H1 (cell line): Measurements from ENCODE around the gene CDC42SE1. TPM values are rescaled to one million over a fixed set of nuclear protein-coding genes. Genes with fewer than 3 reads are reported as not detected.

Experiments used
- CTCF ChIA-PET: fragments of 300-600 bp; sonication (Branson Sonifier 250); formaldehyde crosslinking; loops from one replicate; lab custom pipeline; 2021; ENCODE audit not compliant: partially characterized antibody; lab: Charles Lee
- POLR2A ChIA-PET: fragments of 300-600 bp; sonication (Branson Sonifier 250); formaldehyde crosslinking; loops from one replicate; lab custom pipeline; 2021; ENCODE audit warnings: inconsistent platforms; ENCODE audit not compliant: partially characterized antibody; lab: Charles Lee
- DNase-seq, 2 experiments: peaks; one replicate each; pipeline versions ENCODE4 v3.0.0 to v3.0.0-alpha.2; 2010 to 2022; ENCODE audit warnings: low spot score in 2 of 2, low read depth in 1 of 2, mixed read lengths in 1 of 2
- FAIRE-seq: peaks from 2 replicates; lab custom pipeline; 2011; peaks lifted over from hg19 to GRCh38; lab: Jason Lieb, UNC
- H2AFZ ChIP-seq: 2 replicates; pipeline ENCODE4 v1.8.1; 2012; ENCODE audit warnings: low read length, inconsistent platforms
- H2AK5ac ChIP-seq: 2 replicates; pipeline ENCODE4 v1.6.1; 2013; ENCODE audit warnings: low read depth, low read length
- H2BK120ac ChIP-seq: replicated peaks from 2 replicates; pipeline ENCODE3; 2013; ENCODE audit warnings: low read depth, low read length, inconsistent platforms
- H2BK12ac ChIP-seq: 2 replicates; pipeline ENCODE4 v1.6.1; 2013; ENCODE audit warnings: low read depth, low read length
- H2BK15ac ChIP-seq: 2 replicates; pipeline ENCODE4 v1.6.1; 2013; ENCODE audit warnings: low read length
- H2BK20ac ChIP-seq: 2 replicates; pipeline ENCODE4 v1.6.1; 2013; ENCODE audit warnings: low read length
- H2BK5ac ChIP-seq: 2 replicates; pipeline ENCODE4 v1.6.1; 2013; ENCODE audit warnings: low read depth, low read length
- H3K14ac ChIP-seq: 2 replicates; pipeline ENCODE4 v1.6.1; 2013; ENCODE audit warnings: inconsistent platforms; ENCODE audit not compliant: insufficient read length
- H3K18ac ChIP-seq: 2 replicates; pipeline ENCODE4 v1.6.1; 2013; ENCODE audit warnings: low read length; ENCODE audit errors: extremely low read depth
- H3K23ac ChIP-seq: 2 replicates; pipeline ENCODE4 v1.6.1; 2013; ENCODE audit warnings: inconsistent platforms; ENCODE audit not compliant: insufficient read length
- H3K23me2 ChIP-seq: 2 replicates; pipeline ENCODE4 v1.6.1; 2013; ENCODE audit warnings: low read depth, low read length
- H3K27ac ChIP-seq: 2 replicates; pipeline ENCODE4 v1.6.1; 2011; ENCODE audit warnings: low read depth, low read length, inconsistent platforms
- H3K27me3 ChIP-seq, 4 experiments: replicated peaks in 1 of 4; 1 replicate in 1 of 4; 2 replicates in 3 of 4; pipeline versions ENCODE4 v1.6.1 to v1.8.1; 2011 to 2013; ENCODE audit warnings: low read length in 3 of 4, mild to moderate bottlenecking in 3 of 4, inconsistent platforms in 2 of 4, mixed read lengths in 2 of 4, moderate library complexity in 1 of 4; ENCODE audit not compliant: control insufficient read depth in 3 of 4, insufficient read depth in 3 of 4; ENCODE audit errors: extremely low read depth in 1 of 4
- H3K36me3 ChIP-seq, 4 experiments: 2 replicates each; pipeline versions ENCODE4 v1.6.1 to v1.8.1; 2011 to 2013; ENCODE audit warnings: mild to moderate bottlenecking in 4 of 4, low read length in 3 of 4, moderate library complexity in 2 of 4, control low read depth in 1 of 4, inconsistent platforms in 1 of 4; ENCODE audit not compliant: insufficient read depth in 4 of 4, control insufficient read depth in 2 of 4
- H3K4ac ChIP-seq: replicated peaks from 2 replicates; pipeline ENCODE3; 2013; ENCODE audit warnings: low read length, low read depth, mixed read lengths, inconsistent platforms; ENCODE audit not compliant: insufficient read length
- H3K4me1 ChIP-seq, 4 experiments: replicated peaks in 1 of 4; 1 replicate in 1 of 4; 2 replicates in 3 of 4; pipeline versions ENCODE4 v1.6.1 to v1.8.1; 2011 to 2013; ENCODE audit warnings: low read length in 3 of 4, inconsistent platforms in 2 of 4, mixed read lengths in 1 of 4; ENCODE audit not compliant: insufficient read depth in 4 of 4, control insufficient read depth in 3 of 4
- H3K4me2 ChIP-seq, 2 experiments: 2 replicates each; pipeline versions ENCODE4 v1.6.1 to v1.8.1; 2011 to 2013; ENCODE audit warnings: low read depth in 2 of 2, low read length in 2 of 2, control low read depth in 1 of 2, inconsistent platforms in 1 of 2, mild to moderate bottlenecking in 1 of 2; ENCODE audit not compliant: insufficient read depth in 1 of 2
- H3K4me3 ChIP-seq, 4 experiments: fragments of 200-600, 300-600 bp in 1 of 4; sonication (generic), shearing (Covaris generic), sonication (Bioruptor Twin) in 1 of 4; 2 replicates each; pipeline versions ENCODE4 v1.5.1 to v1.8.1; 2011 to 2016; ENCODE audit warnings: low read length in 4 of 4, low read depth in 3 of 4, control low read depth in 2 of 4, inconsistent platforms in 2 of 4, mild to moderate bottlenecking in 2 of 4, mixed read lengths in 1 of 4, moderate library complexity in 1 of 4; ENCODE audit not compliant: insufficient read depth in 2 of 4; ENCODE audit errors: extremely low read depth in 1 of 4
- H3K56ac ChIP-seq: replicated peaks from 2 replicates; pipeline ENCODE3; 2013; ENCODE audit warnings: low read depth, mild to moderate bottlenecking, mixed read lengths, low read length, inconsistent platforms; ENCODE audit not compliant: insufficient read length
- H3K79me1 ChIP-seq: 2 replicates; pipeline ENCODE4 v1.6.1; 2013; ENCODE audit warnings: low read depth, low read length, control low read depth
- H3K79me2 ChIP-seq, 2 experiments: 2 replicates each; pipeline versions ENCODE4 v1.6.1 to v1.8.1; 2012 to 2013; ENCODE audit warnings: low read length in 2 of 2, mild to moderate bottlenecking in 2 of 2, inconsistent platforms in 1 of 2; ENCODE audit not compliant: insufficient read depth in 2 of 2, control insufficient read depth in 1 of 2
- H3K9ac ChIP-seq, 4 experiments: replicated peaks in 1 of 4; 1 replicate in 1 of 4; 2 replicates in 3 of 4; pipeline versions ENCODE4 v1.6.1 to v1.8.1; 2011 to 2013; ENCODE audit warnings: low read depth in 3 of 4, low read length in 3 of 4, control low read depth in 2 of 4, mild to moderate bottlenecking in 2 of 4, moderate library complexity in 2 of 4, inconsistent platforms in 1 of 4; ENCODE audit errors: extremely low read depth in 1 of 4
- H3K9me3 ChIP-seq, 2 experiments: 2 replicates each; pipeline versions ENCODE4 v1.6.1 to v1.8.1; 2012 to 2013; ENCODE audit warnings: mild to moderate bottlenecking in 2 of 2, moderate library complexity in 2 of 2, control low read depth in 1 of 2, inconsistent platforms in 1 of 2, low read depth in 1 of 2, low read length in 1 of 2, mixed read lengths in 1 of 2; ENCODE audit not compliant: insufficient read depth in 2 of 2
- H4K20me1 ChIP-seq, 2 experiments: replicated peaks in 1 of 2; 2 replicates each; pipeline versions ENCODE3 to v1.8.1; 2011 to 2013; ENCODE audit warnings: inconsistent platforms in 2 of 2, low read length in 2 of 2, mild to moderate bottlenecking in 1 of 2; ENCODE audit not compliant: insufficient read depth in 2 of 2, control insufficient read depth in 1 of 2
- H4K5ac ChIP-seq: 2 replicates; pipeline ENCODE4 v1.6.1; 2013; ENCODE audit warnings: low read length, low read depth, mixed read lengths, inconsistent platforms; ENCODE audit not compliant: insufficient read length
- H4K8ac ChIP-seq: 2 replicates; pipeline ENCODE4 v1.8.0; 2013; ENCODE audit warnings: mild to moderate bottlenecking, moderate library complexity, low read length, inconsistent platforms; ENCODE audit not compliant: insufficient read depth; ENCODE audit errors: extremely low read depth
- H4K91ac ChIP-seq: replicated peaks from 2 replicates; pipeline ENCODE3; 2013; ENCODE audit warnings: low read length, mixed read lengths, inconsistent platforms; ENCODE audit not compliant: insufficient read length
- CTBP2 ChIP-seq: IDR thresholded peaks from 2 replicates; pipeline ENCODE4 v1.7.0; 2011; ENCODE audit warnings: borderline replicate concordance, mild to moderate bottlenecking, moderate library complexity, mixed read lengths, low read length; ENCODE audit not compliant: insufficient read depth, insufficient read length
- EZH2 ChIP-seq: fragments of 200-600 bp; sonication (generic); IDR thresholded peaks from 2 replicates; pipeline ENCODE4 v1.7.1; 2012; ENCODE audit warnings: low read depth, mild to moderate bottlenecking, moderate library complexity, low read length, inconsistent platforms; ENCODE audit not compliant: severe bottlenecking
- FOSL1 ChIP-seq: IDR thresholded peaks from 2 replicates; pipeline ENCODE4 v1.6.1; 2011; ENCODE audit warnings: mild to moderate bottlenecking, low read depth, low read length, moderate library complexity; ENCODE audit not compliant: insufficient read depth
- HDAC6 ChIP-seq: IDR thresholded peaks from one replicate; pipeline ENCODE4 v1.7.1; 2012; ENCODE audit warnings: low read depth, mild to moderate bottlenecking, inconsistent platforms, low read length, moderate library complexity
- NRF1 ChIP-seq: IDR thresholded peaks from 2 replicates; pipeline ENCODE4 v1.6.1; 2011; ENCODE audit warnings: mild to moderate bottlenecking, low read depth, low read length, improper control_type of control experiment
- RNF2 ChIP-seq: fragments of 200-900, 300-1000 bp; sonication (generic); IDR thresholded peaks from 2 replicates; pipeline ENCODE4 v1.7.1; 2016; ENCODE audit warnings: borderline replicate concordance, low read depth, mild to moderate bottlenecking, antibody characterized with exemption, low read length; ENCODE audit not compliant: poor library complexity, severe bottlenecking; ENCODE audit errors: missing control alignments
- SIN3A ChIP-seq, 2 experiments: IDR thresholded peaks in 1 of 2; conservative IDR thresholded peaks in 1 of 2; 2 replicates each; pipeline ENCODE4 v1.6.1; 2011 to 2012; ENCODE audit warnings: low read length in 2 of 2, improper control_type of control experiment in 1 of 2, low read depth in 1 of 2, mild to moderate bottlenecking in 1 of 2
- SIX5 ChIP-seq: IDR thresholded peaks from 2 replicates; pipeline ENCODE4 v1.6.1; 2011; ENCODE audit warnings: mild to moderate bottlenecking, low read depth, low read length
- SP4 ChIP-seq: IDR thresholded peaks from 2 replicates; pipeline ENCODE4 v1.6.1; 2012; ENCODE audit warnings: low read length, inconsistent platforms
- SUZ12 ChIP-seq: fragments of 200-600 bp; sonication (generic); IDR thresholded peaks from 2 replicates; pipeline ENCODE4 v1.6.1; 2012; ENCODE audit warnings: mild to moderate bottlenecking, inconsistent platforms, low read length, moderate library complexity, mixed read lengths
- TCF12 ChIP-seq: IDR thresholded peaks from 2 replicates; pipeline ENCODE4 v1.6.1; 2011; ENCODE audit warnings: low read depth, mild to moderate bottlenecking, low read length
- WGBS, 2 experiments: shearing (Covaris generic) in 1 of 2; methylation state at CpG; one replicate each; pipeline versions ENCODE4 v1.1.6 to v1.1.7; 2013 to 2015; ENCODE audit warnings: low lambda C conversion rate in 2 of 2, mixed read lengths in 2 of 2, inconsistent platforms in 1 of 2, low coverage in 1 of 2, missing lambda C conversion rate in 1 of 2; ENCODE audit not compliant: insufficient replicate concordance in 2 of 2, insufficient coverage in 1 of 2, insufficient read length in 1 of 2; ENCODE audit errors: extremely low coverage in 1 of 2, missing lambda C conversion rate in 1 of 2; 5-methylcytosine and 5-hydroxymethylcytosine counted together
- polyA plus RNA-seq, 7 experiments: library from polyadenylated mRNA; depleted of rRNA in 3 of 7; stranded (reverse) in 5 of 7; unstranded in 2 of 7; fragments of >200 nt in 5 of 7; fragments of 200-250 nt in 2 of 7; gene quantifications; 1 replicate in 5 of 7; 2 replicates in 1 of 7; 4 replicates in 1 of 7; pipeline versions ENCODE4 v1.2.1 to v1.2.3, GENCODE V29; 2011 to 2013; ENCODE audit warnings: missing spikeins in 2 of 7, mixed read lengths in 2 of 7
- total RNA-seq: library from RNA; stranded (reverse); fragmentation: NEBNext Ultra II Directional; extraction: Animal tissue kit (Norgen Biotek cat#: 25700); gene quantifications from 2 replicates; pipeline ENCODE4 v1.2.1, GENCODE V29; 2021
- TF ChIP-seq, protein P1 (sequence below): IDR thresholded peaks from 2 replicates; pipeline ENCODE4 v1.6.1; 2011; ENCODE audit warnings: low read length, improper control_type of control experiment

The CDC42SE1 gene
- total and polyA plus RNA-seq, 2 of the 8 experiments (the other 6 are each of a cell fraction or from before 2014, with no cell fraction given), result 30.5 to 74.1 TPM

DNA sequence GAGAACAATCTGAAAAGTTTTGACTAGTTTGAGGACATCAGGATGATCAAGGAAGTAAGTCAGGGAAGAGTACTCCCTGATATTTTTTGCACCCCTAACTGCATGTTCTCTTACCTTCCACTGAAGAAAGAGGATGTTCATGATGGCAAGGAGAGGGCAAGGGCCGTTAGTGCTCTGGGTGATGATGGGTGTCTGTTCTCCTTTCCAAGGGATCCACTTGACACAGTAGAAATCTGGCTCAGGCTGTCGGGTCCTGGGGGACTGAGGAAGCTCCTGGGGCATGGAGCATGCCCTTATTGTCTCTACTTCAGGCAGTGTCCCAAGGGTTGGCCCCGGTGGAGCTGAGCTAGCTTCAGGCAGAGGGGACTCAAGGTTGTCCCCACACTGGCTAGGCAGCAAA lies 57.4 kb downstream of the CDC42SE1 start:
- Histone ChIP-seq H2BK12ac (no peak overlapping the region), H3K4me1 (peaks cover 0 to 6% (median 4%) of the 10 kb centered on the region in 4 experiments; a peak in 4 of 7 replicates), H3K23ac (no peak overlapping the region), H2AFZ (no peak overlapping the region), H3K79me1 (no peaks in the 10 kb centered on the region), H3K9me3 (no peaks in the 10 kb centered on the region), H2BK120ac (no peak overlapping the region), H4K8ac (no peak overlapping the region), H2AK5ac (no peak overlapping the region), H3K4ac (no peak overlapping the region), H3K79me2 (no peaks in the 10 kb centered on the region), H3K36me3 (peaks cover 0 to 7% (median 5%) of the 10 kb centered on the region in 4 experiments; a peak in 6 of 8 replicates), H4K91ac (no peak overlapping the region), H2BK5ac (no peak overlapping the region), H4K20me1 (no peaks in the 10 kb centered on the region), H3K23me2 (peaks cover 3% of the 10 kb centered on the region; the same call in 1 of the 2 replicates), H3K4me2 (no peak overlapping the region), H3K14ac (no peak overlapping the region), H3K9ac (no peak overlapping the region), H3K4me3 (no peak overlapping the region), H2BK20ac (no peak overlapping the region), H4K5ac (no peak overlapping the region), H3K27ac (no peak overlapping the region), H3K56ac (no peak overlapping the region), H3K27me3 (no peaks in the 10 kb centered on the region), H2BK15ac (no peak overlapping the region), H3K18ac (no peak overlapping the region)
- ChIA-PET CTCF (interaction anchor here (1.1 to 7.8 kb wide), 3 partner anchors 8 to 20 kb away, joined by 4 to 142 read pairs (median 4); partner anchors contain the start of gene ANXA9), POLR2A (interaction anchor here (0.9 kb wide), 1 partner anchor 423 kb away, joined by 4 read pairs; no protein-coding TSS in a partner anchor)
- DNase-seq (no peak), FAIRE-seq (no peak)
- 95% methylated on average over 3 of the region's 3 CpGs; no CpG with 5 or more reads in 1 of the 2 experiments for WGBS, 2 experiments
- TF ChIP-seq EZH2 (no peak), SIN3A (conservative IDR thresholded peaks at IDR 0.05 in 1 of 2, IDR thresholded peaks at IDR 0.05 in 1 of 2; ENCODE audit: low read depth in 1 of 2, low read length in 2 of 2) (no peak), TCF12 (no peak), FOSL1 (no peak), SP4 (no peak), HDAC6 (no peak), SUZ12 (no peak), SIX5 (no peak), NRF1 (no peak), CTBP2 (no peak), RNF2 (no peak)
- TF ChIP-seq, protein P1, sequence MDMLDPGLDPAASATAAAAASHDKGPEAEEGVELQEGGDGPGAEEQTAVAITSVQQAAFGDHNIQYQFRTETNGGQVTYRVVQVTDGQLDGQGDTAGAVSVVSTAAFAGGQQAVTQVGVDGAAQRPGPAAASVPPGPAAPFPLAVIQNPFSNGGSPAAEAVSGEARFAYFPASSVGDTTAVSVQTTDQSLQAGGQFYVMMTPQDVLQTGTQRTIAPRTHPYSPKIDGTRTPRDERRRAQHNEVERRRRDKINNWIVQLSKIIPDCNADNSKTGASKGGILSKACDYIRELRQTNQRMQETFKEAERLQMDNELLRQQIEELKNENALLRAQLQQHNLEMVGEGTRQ, result no peak
